IPS-NIHi7 (cell line): ENCODE data around the gene ASAP2.
"Not testable (repeated sequence)": the region's sequence is repeated elsewhere in the genome, so short reads cannot be mapped to it uniquely, and the experiment has no call there.

Source experiments
- DNase-seq: peaks from one replicate; pipeline ENCODE4 v3.0.0; 2012; ENCODE audit warnings: mixed read lengths; ENCODE audit errors: extremely low spot score

The ASAP2 gene

DNA sequence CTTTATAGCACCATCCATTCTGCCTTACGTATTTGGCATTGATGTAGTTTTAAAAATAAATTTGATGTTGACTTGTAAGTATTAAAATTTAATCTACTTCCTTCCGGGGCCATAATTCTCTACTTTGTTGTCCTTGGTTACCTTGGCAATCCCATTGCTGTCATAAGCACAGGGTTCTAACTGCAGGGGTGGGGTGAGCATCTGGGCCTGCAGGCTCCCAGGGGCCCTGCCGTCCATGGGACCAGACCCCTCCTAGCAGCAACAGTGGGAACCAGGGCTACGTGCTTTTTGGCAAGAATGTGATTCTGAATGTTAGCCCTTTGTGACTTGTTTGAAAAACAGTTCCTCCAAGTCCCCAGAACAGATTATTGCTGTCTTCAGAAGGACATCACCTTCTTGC is 4.9 kb downstream of the ASAP2 start:
- DNase-seq: no peak

DNA sequence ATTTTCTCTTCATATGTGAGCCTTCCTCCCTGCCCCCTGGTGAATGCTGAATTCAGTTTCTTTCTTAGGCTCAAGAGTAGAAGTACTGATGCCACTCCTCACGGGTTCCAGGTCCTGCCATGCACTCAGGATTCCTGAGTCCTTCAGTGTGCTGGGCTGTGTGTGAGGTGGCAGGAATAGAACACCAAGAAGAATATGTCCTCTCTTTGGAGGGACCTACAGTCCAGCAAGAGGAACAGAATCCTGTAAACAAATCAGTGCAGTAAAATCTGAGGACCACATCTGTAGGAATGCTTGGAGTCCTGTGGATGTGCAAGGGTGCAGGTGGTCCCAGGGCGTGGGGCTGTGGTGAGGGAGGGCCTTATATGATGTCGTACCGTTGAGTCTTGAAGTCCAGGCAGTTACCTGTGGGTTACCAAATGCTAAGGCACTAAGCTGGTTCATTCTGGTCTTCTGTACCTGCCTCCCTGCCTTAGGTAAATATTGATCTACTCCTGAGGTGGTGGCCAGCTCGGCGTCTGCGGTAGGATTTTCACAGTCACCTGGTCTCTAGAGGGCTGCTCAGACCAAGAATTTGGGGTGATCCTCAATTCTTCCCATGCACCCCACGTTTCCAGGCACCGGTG is 5.5 kb downstream of the ASAP2 start:
- no peak for DNase-seq

DNA sequence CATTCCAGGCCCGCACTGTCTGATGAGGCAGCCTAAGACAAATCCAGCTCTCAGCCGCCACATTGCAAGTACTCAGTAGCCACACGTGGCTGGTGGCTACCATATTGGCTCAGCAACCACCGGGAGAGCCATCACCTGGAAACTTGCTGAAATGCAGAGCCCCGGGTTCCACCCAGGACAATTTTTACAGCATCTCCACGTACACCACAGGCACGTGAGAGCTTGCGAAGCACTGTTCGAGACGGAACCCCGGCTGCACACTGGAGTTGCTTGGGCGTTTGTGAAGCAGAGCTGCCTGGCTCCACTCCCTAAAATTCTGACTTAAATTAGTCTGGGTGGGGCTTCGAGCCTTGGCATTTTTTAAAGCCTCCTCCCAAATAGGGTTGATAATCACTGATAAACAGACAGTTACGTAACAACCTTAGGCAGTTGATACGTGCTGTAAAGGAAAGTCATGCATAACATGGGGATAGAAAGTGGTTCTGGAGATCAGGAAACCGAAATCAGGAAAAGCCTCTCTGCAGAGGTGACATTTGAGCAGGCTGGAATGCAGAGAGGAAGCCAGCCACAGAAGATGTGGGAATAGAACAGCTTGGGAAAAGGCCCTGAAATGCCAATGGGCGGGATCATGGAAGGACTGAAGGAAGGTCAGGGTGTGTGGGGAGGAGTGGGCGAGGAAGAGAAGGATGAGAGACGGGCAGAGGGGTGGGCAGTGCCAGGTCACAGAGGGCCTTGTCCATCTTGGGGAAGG is 6.2 kb downstream of the ASAP2 start:
- no peak for DNase-seq

DNA sequence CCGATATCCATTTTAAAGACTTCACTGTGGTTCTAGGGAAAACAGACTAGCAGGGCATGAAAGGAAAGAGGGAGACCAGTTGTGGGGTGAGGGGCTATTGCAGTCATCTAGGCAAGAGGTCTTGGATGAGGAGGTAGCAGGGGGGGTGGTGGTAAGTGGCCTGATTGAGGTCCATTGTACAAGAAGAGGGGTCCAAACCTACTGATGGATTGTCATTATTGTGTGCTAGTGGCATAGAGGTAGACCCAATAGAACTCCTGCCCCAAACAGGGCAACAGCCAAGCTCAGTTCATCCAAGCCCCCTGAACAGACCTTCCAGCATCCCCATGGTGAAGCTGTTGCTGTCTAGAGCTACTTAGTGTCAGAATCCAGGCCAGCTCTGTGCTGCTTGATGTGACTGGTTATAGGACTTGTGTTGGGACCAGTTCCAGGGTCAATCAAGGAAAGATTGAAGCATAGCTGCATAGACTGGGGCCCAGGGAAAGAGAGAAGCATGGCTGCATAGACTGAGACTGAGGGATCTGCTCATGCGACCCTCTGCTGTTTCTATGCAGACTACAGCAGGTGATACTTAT is 7.0 kb downstream of the ASAP2 start:
- no peak for DNase-seq

DNA sequence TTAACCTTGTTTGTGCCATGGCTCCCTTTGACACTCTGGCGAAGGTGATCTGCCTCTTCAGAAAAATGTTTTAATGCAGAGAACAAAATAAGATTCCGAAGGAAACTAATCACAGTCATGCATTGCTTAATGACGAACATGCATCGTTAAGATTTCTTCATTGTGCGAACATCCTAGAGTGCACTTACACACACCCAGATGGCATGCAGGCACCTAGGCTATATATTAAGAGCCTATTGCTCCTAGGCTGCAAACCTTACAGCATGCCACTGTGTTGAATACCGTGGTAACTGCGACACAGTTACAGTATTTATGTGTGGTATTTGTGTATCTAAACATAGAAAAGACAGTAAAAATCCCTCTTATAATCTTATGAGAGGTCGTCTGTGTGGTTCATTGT is 8.3 kb downstream of the ASAP2 start:
- no peak for DNase-seq

DNA sequence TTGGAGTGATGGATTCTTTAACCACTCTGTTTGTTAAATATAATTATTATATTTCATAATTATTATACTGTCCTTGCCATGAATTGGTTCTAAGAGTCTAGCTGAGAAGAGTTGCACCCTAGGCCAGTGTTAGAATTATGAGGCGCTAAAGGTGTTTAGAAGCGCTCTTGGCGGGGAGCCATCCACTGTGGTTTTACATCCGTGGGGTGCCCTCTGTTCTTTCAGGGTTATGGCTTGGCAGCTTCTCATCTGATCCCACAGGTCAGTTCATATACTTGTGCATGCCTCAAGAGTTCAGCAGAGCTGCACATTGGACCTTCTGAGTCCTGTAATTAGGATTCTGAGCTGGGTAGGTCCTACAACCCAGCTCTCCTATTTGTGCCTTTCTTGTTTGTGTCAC is 9.1 kb downstream of the ASAP2 start:
- DNase-seq: no peak

DNA sequence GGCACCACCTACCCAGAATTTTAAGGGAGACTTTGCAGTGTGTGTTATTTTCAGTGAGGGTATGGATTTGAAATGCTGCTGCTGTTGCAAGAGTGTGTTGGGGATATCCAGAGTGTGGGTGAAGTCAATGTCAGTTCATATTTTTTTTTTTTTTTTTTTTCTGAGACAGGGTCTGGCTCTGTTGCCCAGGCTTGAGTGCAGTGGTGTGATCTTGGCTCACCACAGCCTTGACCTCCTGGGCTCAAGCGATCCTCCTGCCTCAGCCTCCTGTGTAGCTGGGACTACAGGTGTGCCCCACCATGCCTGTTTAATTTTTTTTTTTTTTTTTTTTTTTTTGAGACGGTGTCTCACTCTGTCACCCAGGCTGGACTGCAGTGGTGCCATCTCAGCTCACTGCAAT is 9.5 kb downstream of the ASAP2 start:
- not testable (repeated sequence) for DNase-seq

DNA sequence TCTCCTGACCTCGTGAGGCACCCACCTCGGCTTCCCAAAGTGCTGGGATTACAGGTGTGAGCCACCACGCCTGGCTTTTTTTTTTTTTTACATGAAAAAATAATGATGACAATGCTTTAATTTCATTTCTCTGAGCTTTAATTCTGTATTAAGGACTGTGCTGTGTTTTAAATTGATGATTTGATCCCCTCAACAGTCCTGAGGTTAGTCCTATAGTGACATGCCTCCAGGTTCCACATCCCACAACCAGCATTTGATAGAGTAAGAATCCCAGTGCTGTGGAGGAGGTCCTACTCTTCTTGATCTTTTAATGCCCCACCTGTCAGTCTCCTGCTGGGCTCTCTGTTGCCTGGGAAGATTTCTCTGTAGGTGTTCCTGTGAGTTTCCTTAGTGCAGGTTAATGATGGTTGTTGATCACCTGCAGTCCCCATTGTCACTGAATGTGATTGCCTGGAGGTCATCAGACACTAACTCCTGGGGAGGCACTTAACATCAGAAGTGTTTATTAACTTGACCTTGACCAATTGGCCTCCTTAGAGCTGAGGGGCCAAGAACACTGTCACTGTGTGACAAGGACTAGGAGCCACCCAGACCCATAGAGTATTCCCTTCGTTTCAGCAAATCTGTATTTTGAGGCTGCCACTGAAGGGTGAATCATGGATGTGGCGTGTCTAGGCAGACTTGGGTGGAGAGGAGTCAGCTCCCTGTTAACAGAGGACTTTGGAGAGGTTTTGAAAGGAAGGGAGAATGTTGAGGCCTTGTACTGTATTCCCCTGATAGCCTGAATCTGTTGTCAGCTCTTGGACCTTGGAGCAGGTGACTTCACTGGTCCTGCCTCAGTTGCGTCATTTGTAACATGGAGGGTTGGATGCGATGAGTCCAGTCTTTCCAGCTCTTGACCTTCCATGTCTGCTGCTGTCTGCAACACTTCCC is 11.5 kb downstream of the ASAP2 start:
- DNase-seq: peak; percentile 41

DNA sequence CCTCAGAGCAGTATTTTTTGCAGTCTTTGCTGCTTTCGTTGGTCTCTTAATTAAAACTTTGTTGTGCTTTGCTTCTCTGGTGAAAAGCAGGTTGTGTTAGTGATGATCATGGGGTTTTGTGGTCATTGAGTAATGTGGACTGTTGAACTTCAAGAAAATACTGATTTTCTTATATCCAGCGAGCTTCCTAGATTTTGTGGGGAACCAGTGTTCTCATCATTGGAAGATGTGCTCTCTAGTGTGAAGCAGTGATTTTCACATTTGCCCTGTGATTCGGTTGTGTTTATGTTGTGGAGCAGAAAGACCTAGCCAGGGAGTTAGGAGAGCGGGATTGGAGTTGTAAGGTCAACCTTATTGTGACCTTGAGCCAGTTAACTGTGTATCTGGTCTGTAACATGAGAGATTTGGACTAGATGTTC is 12.4 kb downstream of the ASAP2 start:
- no peak for DNase-seq

DNA sequence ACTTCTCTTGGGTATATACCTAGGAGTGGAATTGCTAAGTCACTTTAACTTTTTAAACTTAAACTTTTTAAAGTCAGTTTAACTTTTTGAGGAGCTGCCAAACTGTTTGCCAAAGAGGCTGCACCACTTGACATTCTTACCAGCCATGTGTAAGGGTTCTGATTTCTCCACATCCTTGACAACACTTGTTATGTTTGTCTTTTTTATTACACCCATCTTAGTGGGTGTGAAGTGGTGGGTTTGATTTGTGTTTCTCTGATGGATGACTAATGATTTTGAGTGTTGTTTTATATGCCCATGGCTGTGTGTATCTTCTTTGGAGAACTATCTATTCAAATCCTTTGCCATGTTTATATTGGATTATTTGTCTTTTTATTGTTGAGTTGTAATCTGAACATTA is 13.6 kb downstream of the ASAP2 start:
- DNase-seq: no peak

DNA sequence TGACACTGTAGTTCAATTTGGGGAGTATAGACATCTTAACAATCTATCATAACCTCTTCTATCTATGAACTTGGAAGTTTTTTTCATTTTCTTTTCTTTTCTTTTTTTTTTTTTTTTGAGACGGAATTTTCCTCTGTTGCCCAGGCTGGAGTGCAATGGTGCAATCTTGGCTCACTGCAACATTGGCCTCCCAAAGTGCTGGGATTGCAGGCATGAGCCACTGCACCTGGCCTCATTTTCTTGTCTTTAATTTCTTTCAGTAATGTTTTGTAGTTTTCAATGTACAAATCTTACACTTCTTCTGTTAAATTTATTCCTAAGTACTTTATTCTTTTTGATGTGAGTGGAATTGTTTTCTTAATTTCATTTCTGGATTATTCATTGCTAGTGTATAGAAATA is 14.6 kb downstream of the ASAP2 start:
- no peak for DNase-seq

DNA sequence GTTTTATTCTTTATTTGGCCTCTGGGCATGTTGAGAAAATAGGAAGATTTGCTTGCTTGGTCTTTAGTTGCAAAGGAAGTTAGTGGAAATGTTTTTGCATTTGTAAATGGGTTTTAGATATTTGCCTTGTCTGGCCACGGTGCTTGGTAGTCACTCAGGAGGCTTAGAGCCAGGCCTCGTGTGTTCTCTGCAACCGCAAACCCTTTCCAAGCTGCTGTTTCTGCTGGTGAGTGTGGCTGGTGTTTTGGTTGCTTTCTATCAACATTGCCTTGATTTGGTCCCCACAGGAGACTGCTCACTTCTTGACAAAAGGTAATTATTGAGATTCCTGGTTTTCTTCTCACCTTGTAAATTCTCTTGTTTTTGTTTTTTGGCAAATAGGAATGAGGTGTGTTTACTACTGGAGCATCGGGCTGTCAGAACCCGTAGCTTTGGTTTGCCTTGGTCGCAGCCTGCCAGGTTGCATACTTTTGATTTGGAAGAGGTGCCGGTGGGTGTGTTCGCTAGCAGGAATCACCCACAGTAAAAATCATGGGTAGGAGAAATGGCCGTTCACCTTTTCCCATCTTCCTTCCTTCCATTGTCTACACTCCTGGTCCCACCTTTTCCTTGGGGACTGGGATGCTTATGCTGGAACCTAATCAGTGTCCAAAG is 15.8 kb downstream of the ASAP2 start:
- no peak for DNase-seq

DNA sequence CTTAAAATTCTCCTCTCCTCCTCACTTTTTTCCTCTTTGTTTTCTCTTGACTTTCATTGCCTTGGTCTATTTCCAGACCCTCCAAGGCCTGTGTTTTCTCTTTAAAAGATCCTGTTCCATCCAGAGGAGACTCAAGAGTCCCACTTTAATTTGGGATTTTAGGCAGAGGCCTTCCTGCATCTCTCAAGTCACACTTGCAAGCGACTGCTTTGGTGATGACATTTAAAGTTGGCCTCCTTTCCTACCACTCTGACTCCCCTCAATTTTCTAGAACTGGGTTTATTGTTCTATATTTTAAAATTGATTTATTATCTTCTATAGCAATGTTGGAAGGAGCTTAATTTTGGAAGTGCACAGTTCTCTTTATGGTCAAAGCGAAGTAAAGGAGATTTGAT is 16.3 kb downstream of the ASAP2 start:
- no peak for DNase-seq

DNA sequence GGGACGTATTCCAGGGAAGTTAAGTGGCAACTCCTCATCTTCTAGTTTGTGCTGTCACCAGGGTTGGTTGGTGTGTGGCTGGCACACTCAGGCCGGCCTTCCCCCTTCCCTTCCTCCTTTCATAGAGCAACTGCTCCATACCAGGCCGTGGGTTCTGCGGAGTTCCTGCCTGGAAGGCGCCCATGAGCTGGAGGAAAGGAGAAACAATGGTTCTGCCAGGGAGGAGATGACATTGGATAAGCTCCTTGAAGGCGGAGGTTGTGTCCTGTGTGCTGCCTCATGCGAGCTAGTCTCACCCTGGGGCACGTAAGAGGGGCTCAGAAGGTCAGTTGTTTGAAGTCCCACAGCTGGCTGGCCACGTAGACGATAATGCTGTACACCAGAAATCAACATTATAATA is 19.2 kb downstream of the ASAP2 start:
- no peak for DNase-seq

DNA sequence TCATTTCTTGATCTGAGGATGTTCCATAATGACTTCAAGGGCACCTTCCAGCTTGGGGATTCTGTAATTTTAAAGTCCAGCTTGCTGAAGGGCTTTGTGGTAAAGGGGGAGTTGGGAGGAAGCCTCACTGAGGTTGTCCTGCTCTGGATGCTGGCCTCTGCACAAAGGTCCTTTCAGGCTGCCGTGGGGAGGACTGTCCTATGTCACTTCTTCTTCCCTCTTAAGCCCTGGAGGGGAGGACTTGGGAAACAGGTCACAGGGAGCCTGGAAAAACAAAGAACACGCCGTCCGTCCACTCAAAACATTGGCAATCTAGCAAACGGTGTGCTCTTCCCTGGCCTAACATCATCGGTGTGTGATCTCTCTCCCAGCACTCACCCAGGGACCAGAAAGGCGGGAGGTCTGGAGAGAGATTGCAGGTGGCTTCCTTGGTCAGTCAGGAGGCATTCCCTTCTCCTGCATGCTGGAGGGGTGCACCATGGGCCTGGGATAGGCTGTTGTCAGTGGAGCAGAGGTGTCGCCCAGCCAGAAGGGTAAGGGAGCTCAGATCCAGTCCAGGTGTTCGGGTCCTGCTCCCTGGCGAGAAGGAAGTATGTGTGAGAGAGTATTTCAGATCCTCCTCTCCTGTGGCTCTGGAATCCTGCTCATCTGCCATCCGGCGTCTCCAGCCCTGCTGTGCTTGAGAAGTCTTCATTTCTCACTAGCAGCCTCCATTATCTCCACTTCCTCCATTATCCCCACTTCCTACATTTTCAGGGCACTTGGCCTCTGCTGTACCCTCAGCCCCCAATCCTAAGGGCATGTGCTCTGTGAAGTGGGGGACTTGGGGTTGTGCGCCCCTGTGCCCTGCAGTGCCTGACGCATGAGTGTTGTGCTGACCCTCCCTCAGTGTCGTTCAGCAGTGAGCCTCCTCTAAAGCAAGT is 20.1 kb downstream of the ASAP2 start:
- no peak for DNase-seq

DNA sequence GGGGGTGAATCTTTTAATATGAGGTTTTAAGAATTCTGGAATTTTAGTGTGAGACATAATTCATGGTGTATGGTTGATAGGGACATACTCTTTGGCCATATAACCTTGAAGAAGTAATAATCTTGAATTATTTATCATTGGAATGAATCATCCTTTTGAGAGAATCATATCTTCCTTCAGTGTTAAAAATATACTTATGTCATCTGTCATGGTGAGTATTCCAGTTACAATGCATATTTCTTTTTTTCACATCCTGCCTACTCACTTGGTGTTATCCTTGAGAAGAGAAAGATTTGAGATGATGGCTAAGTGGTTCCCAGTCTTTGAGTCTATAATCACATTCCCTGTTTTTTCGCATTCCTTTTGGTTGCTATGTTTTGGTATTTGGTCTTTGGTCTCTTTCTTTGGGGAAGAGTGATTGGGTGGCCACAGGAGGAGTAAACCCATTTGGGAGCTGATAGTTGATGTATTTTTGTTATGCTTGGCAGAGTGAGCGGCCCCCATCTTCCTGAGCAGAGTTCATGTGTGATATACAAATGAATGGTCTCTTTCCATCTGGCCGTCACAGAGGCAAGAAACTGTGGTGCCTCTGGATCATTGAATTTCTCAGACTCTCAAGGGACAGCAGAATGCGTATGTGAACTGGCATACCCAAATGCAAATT is 21.6 kb downstream of the ASAP2 start:
- no peak for DNase-seq

DNA sequence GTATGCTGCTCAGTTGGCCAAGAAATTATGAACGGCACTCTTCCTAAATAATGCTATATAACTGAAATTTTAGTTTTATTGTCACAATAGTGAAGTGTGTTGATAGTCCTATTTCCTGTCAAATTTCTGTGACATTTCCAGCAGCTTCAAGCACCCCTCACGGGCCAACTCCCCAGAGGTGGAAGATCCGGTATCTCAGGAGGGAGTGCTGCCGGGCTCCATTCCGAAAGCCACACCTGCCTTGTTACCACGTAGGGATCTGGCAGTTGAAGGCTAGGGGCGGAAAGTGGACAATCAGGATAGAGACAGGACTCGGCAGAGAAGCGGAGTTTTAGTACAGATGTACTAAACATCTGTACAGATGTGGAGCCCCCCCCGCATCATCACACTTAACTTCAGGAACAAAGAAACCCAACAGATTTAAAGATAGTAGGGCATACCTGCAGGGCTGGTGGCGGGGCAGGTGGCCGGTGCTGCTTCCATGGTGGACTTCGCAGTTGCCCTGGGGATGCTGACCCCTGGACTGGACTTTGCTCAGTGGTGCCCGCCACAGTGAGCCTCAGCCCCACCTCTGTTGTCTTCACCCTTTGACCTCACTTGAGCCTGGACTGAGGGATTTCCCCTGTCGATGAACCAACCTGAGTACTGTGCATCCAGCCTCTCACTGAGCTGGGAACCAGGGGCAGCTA is 22.3 kb downstream of the ASAP2 start:
- no peak for DNase-seq

DNA sequence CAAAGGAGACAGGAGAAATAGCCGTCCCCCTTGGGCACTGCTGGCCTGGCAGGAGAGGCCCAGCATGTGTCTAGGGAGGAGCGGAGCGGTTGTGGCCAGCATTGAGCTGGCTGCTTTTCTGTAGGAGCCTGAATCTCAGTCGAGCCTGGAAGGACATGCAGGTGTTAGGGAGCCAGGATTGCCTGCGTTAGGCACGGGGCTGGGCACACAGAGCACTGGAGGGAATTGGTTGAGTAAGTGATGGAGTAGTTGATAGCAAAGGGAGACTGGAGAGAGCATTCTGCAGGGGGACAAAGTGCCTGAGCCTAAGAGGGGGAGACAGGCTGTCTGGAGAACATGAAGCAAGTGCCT is 22.8 kb downstream of the ASAP2 start:
- DNase-seq: no peak

DNA sequence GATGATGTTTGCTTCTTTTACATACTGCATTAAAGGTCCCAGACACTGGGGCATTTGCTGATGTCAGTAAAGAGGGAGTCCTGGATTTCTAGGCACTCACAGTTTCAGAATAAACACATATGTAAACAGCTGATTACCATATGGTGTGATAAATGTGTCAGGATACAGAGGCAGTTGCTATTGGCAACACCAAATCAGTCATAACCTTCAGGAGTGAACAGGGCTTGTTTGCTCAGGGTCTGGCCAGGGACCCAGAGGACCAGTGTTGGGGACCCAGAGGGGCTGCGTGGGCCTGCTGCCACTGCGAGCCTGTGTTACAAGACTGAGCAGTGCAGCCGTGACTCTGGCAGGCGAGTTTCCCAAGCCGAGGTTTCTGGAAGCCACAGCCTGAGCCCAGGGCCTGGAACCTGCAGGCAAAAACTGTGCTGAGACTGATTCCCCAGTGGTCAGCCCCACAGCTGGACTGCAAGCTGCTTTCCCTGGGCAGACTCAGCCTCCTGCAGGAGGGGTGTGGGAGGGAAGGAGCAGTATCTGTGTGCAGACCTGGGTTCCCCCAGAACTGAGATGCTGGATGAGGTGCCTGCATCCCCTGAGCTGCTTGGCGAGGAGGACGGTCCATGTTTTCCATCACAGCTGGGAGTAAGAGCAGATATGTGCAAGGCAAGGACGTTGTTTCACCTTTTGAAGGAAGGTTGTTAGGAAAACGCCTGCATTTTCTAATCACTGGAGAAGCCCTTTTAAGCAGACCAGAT is 23.6 kb downstream of the ASAP2 start:
- no peak for DNase-seq
